ENCODE measurements around the gene APLP2. TPM values are rescaled to one million over a fixed set of nuclear protein-coding genes. Genes with fewer than 3 reads are reported as not detected.

Gene APLP2
- polyA plus RNA-seq, 3 donors, result 486 to 622 (median 591) TPM

GRCh38 chr11:130122141-130122575 is 52.5 kb downstream of the APLP2 start:
- Histone ChIP-seq H3K4me2 (replicated peaks; ENCODE audit: extremely low read depth, low read length, poor library complexity, severe bottlenecking) (peak overlapping the region; percentile 47), H3K27ac (ENCODE audit: low read depth in 1 of 2, low read length in 2 of 2) (peak overlapping the region; percentile 61 to 91), H4K20me1 (ENCODE audit: insufficient read depth, low read length) (peaks cover 71% of the 10 kb centered on the region), H3K79me2 (ENCODE audit: insufficient read depth, low read length) (peaks cover 86% of the 10 kb centered on the region), H3K36me3 (replicated peaks in 1 of 2; ENCODE audit: control insufficient read depth in 1 of 2, insufficient read depth in 2 of 2, low read length in 2 of 2) (peaks cover 37 to 66% of the 10 kb centered on the region in 2 donors), H3K27me3 (ENCODE audit: control insufficient read depth in 2 of 2, insufficient read depth in 2 of 2, low read length in 2 of 2) (no peaks in the 10 kb centered on the region), H3K9me3 (replicated peaks in 1 of 2; ENCODE audit: control insufficient read depth in 1 of 2, insufficient read depth in 1 of 2, low read length in 2 of 2) (no peaks in the 10 kb centered on the region), H3K9ac (ENCODE audit: insufficient read depth, low read length, poor library complexity, severe bottlenecking) (peak overlapping the region; percentile 11), H3K4me1 (ENCODE audit: control insufficient read depth in 1 of 2, insufficient read depth in 2 of 2, low read length in 2 of 2) (peaks cover 90 to 99% of the 10 kb centered on the region in 2 donors), H2AFZ (ENCODE audit: insufficient read depth, low read depth, low read length, poor library complexity, severe bottlenecking) (no peak overlapping the region), H3K4me3 (replicated peaks in 1 of 3; ENCODE audit: low read depth in 2 of 3, low read length in 3 of 3) (peak overlapping the region in 1 of 3 experiments; percentile 21)
- Mint-ChIP-seq H3K36me3 (peaks cover 73 to 86% of the 10 kb centered on the region in 2 donors), H3K4me1 (peaks cover 94% of the 10 kb centered on the region), H3K9me3 (peaks cover 0 to 3% (median 0%) of the 10 kb centered on the region in 7 donors), H3K27ac (peak overlapping the region; percentile 98 to 100 (median 100)), H3K27me3 (ENCODE audit: low read depth in 3 of 3) (peaks cover 0 to 4% (median 2%) of the 10 kb centered on the region in 3 donors), H3K4me3 (peak overlapping the region in 1 of 2 donors; percentile 47)
- TF ChIP-seq CTCF (IDR thresholded peaks at IDR 0.05), result no peak
- peak; percentile 69 to 90 (median 75) for DNase-seq
- 0% methylated on average over 2 of the region's 7 CpGs for WGBS (ENCODE audit: insufficient coverage)
- intact Hi-C loops (cut with micrococcal nuclease), result loop anchor here in 1 of 2 donors (5.0 kb wide), 2 partner anchors 35 to 50 kb away; no protein-coding TSS in a partner anchor

GRCh38 chr11:130123414-130124040 is 53.8 kb downstream of the APLP2 start:
- Mint-ChIP-seq H3K4me3 (peak overlapping the region; percentile 54 to 64), H3K36me3 (peaks cover 85 to 91% of the 10 kb centered on the region in 2 donors), H3K4me1 (peaks cover 86% of the 10 kb centered on the region), H3K9me3 (peaks cover 0 to 3% (median 0%) of the 10 kb centered on the region in 7 donors), H3K27me3 (ENCODE audit: low read depth in 3 of 3) (peaks cover 0 to 4% (median 2%) of the 10 kb centered on the region in 3 donors), H3K27ac (peak overlapping the region; percentile 98 to 100 (median 100))
- no peak for TF ChIP-seq CTCF (IDR thresholded peaks at IDR 0.05)
- Histone ChIP-seq H3K27ac (ENCODE audit: low read depth in 1 of 2, low read length in 2 of 2) (peak overlapping the region; percentile 91 to 96), H4K20me1 (ENCODE audit: insufficient read depth, low read length) (peaks cover 69% of the 10 kb centered on the region), H3K4me3 (replicated peaks in 1 of 3; ENCODE audit: low read depth in 2 of 3, low read length in 3 of 3) (peak overlapping the region in 1 of 3 experiments; percentile 21), H3K4me1 (ENCODE audit: control insufficient read depth in 1 of 2, insufficient read depth in 2 of 2, low read length in 2 of 2) (peaks cover 83 to 91% of the 10 kb centered on the region in 2 donors), H2AFZ (ENCODE audit: insufficient read depth, low read depth, low read length, poor library complexity, severe bottlenecking) (no peak overlapping the region), H3K36me3 (replicated peaks in 1 of 2; ENCODE audit: control insufficient read depth in 1 of 2, insufficient read depth in 2 of 2, low read length in 2 of 2) (peaks cover 50 to 79% of the 10 kb centered on the region in 2 donors), H3K9ac (ENCODE audit: insufficient read depth, low read length, poor library complexity, severe bottlenecking) (peak overlapping the region; percentile 57), H3K79me2 (ENCODE audit: insufficient read depth, low read length) (peaks cover 86% of the 10 kb centered on the region), H3K9me3 (replicated peaks in 1 of 2; ENCODE audit: control insufficient read depth in 1 of 2, insufficient read depth in 1 of 2, low read length in 2 of 2) (no peaks in the 10 kb centered on the region), H3K27me3 (ENCODE audit: control insufficient read depth in 2 of 2, insufficient read depth in 2 of 2, low read length in 2 of 2) (no peaks in the 10 kb centered on the region), H3K4me2 (replicated peaks; ENCODE audit: extremely low read depth, low read length, poor library complexity, severe bottlenecking) (peak overlapping the region; percentile 17)
- no peak for DNase-seq
- 89% methylated on average over 29 of the region's 32 CpGs for WGBS (ENCODE audit: insufficient coverage)
- intact Hi-C loops (cut with micrococcal nuclease), result loop anchor here (2.0 to 5.0 kb wide), 4 partner anchors 36 to 121 kb away; partner anchors contain the start of gene PRDM10 (in 1 of the 2)
